Fibroblast of pulmonary artery (primary cell): ENCODE measurements around the gene HS3ST3A1.
A peak's percentile ranks its signal among the peaks of the same experiment; 100 is the strongest.

ENCODE experiments used
- DNase-seq: peaks from one replicate; pipeline ENCODE4 v3.0.0-alpha.2; 2010; ENCODE audit warnings: low read depth
- H3K4me3 ChIP-seq: replicated peaks from 2 replicates; pipeline ENCODE4 v1.5.1; 2011; ENCODE audit warnings: low read depth, mild to moderate bottlenecking, control low read depth, low read length, moderate library complexity
- CTCF ChIP-seq: IDR thresholded peaks from 2 replicates; pipeline ENCODE4 v1.5.1; 2011; ENCODE audit warnings: mild to moderate bottlenecking, control low read depth, low read length, inconsistent platforms; ENCODE audit errors: missing control alignments

The HS3ST3A1 gene

GRCh38 chr17:13541032-13541480, 60.7 kb downstream of the HS3ST3A1 start:
- DNase-seq = peak; percentile 93
- H3K4me3 ChIP-seq = no peak overlapping the region
- TF ChIP-seq CTCF = no peak

- no peak overlapping the region for H3K4me3 ChIP-seq
- DNase-seq = no peak
- no peak for TF ChIP-seq CTCF
Observed at GRCh38 chr17:13540546-13540945, 61.2 kb downstream of the HS3ST3A1 start.

- TF ChIP-seq CTCF = no peak
- DNase-seq = no peak
- H3K4me3 ChIP-seq = no peak overlapping the region
Observed at GRCh38 chr17:13539421-13539820, 62.3 kb downstream of the HS3ST3A1 start.

- no peak for DNase-seq
- no peak overlapping the region for H3K4me3 ChIP-seq
- TF ChIP-seq CTCF = no peak
Observed at GRCh38 chr17:13538841-13539411, 62.8 kb downstream of the HS3ST3A1 start.

GRCh38 chr17:13537871-13538643, 63.7 kb downstream of the HS3ST3A1 start:
- H3K4me3 ChIP-seq = no peak overlapping the region
- TF ChIP-seq CTCF = no peak
- no peak for DNase-seq

- DNase-seq = no peak
- no peak for TF ChIP-seq CTCF
- no peak overlapping the region for H3K4me3 ChIP-seq
Observed at GRCh38 chr17:13537167-13537731, 64.5 kb downstream of the HS3ST3A1 start.
